GM18867 (cell line): ENCODE results near the gene C9orf85.
A peak's percentile ranks its signal among the peaks of the same experiment; 100 is the strongest.
"Not testable (repeated sequence)": the region's sequence is repeated elsewhere in the genome, so short reads cannot be mapped to it uniquely, and the experiment has no call there.

ENCODE experiments used
- ATAC-seq: cut with Tn5 transposase; IDR thresholded peaks from one replicate; pipeline ENCODE4 v1.9.1; 2021; ENCODE audit warnings: mild to moderate bottlenecking, moderate library complexity; ENCODE audit not compliant: unreplicated experiment

The C9orf85 gene, protein sequence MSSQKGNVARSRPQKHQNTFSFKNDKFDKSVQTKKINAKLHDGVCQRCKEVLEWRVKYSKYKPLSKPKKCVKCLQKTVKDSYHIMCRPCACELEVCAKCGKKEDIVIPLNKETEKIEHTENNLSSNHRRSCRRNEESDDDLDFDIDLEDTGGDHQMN

DNA sequence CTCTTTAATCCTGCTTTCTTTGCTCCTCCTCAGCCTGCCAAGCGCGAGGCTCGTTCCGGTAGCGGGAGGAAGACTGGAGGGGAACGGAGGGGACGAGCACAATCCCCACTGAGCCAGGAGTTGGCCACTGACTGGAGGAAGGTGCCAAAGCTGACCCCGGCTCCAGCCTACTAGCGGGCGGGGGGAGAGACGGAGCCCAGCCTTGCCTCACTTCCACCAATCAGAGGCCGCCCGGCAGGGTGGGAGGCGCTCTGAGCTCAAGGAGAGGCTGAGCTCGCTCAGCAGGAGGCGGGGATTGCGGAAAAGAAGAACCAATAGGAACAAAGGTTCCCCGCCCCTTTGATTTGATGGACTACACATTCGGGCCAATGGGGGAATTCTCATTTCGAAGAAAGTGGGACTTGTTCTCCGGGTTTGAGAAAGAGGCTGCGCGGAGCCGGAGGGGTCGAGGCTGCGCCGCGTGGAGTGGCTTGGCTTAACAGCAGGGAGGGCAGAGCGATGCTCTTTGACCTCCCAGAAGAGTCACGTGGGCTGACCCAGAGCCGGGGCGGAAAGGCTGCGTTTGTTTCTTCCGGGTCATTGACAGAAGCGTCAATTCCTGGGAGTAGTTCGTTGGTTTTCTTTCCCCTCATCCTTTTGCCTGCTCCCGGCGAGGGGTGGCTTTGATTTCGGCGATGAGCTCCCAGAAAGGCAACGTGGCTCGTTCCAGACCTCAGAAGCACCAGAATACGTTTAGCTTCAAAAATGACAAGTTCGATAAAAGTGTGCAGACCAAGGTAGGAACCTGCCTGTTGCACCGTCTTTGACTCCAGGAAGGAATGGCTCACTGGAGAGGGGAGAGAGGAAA is at the start of gene C9orf85, which contains the start of gene ABHD17B:
Gene C9orf85 (plus strand): TSS at position 579 of the 847 bp plus-strand sequence. CDS start 96 bp downstream, at position 675.
Gene ABHD17B (minus strand): TSS at position 133 of the 847 bp plus-strand sequence. CDS start 36,113 bp downstream, outside the sequence.
- ATAC-seq: peak; percentile 95

DNA sequence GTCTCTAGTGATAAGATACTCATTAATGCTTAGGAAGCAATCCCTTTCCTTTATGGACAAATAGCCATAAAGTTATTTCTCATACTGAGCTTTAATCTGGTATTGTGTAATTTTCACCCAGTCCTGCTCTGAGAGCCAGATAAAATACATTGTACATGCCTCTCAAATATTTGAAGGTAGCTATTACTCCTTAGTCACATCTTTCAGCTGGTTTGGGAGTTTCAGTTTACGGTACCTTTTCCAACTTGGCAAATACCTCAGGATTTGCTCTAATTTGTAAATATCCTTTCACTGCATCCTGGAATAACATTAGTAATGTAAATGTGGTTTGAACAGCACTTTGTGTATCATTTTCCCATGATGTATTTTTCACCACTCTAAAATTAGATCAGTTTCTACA is 47.8 kb upstream of the C9orf85 start:
- ATAC-seq: no peak

- no peak for ATAC-seq
These were observed 36.1 kb upstream of the C9orf85 start for GRCh38 chr9:71875345-71875744.

- no peak for ATAC-seq
These were observed 35.3 kb upstream of the C9orf85 start for GRCh38 chr9:71876106-71876505.

- no peak for ATAC-seq
These were observed 34.6 kb upstream of the C9orf85 start for GRCh38 chr9:71876829-71877228.

DNA sequence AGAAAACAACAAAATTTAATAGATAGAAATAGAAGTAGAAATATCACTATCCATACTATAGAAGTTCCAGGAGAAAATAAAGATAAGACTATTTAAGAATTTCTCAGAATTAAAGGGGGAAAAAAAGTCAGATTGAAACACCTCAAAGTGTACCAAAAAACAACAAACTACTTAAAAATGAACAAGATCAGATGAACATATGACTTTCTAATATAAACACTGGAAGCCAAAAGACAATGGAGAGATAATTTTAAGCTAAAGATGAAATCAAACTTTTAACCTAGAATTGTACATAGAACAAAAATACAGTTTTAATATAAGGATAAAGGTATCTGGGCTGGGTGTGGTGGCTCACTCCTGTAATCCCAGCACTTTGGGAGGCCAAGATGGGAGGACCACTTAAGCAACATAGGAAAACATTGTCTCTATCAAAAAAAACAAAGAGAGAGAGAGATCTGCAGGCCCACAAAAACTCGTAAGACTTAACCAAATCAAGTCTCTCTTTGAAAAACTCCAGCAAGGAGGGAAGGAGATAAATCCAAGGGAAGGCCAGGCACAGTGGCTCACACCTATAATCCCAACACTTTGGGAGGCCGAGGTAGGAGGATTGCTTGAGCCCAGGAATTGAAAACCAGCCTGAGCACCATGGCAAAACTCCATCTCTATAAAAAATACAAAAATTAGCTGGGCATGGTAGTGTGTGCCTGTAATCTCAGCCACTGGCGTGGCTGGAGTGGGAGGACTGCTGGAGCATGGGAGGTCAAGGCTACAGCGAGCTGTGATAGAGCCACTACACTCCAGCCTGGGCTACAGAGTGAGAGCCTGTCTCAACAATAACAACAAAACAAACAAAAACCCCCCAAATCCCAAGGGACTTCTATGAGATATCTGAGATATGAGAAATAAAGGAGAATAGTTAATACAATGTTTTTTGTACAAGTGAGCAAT is 32.8 kb upstream of the C9orf85 start:
- no peak for ATAC-seq

DNA sequence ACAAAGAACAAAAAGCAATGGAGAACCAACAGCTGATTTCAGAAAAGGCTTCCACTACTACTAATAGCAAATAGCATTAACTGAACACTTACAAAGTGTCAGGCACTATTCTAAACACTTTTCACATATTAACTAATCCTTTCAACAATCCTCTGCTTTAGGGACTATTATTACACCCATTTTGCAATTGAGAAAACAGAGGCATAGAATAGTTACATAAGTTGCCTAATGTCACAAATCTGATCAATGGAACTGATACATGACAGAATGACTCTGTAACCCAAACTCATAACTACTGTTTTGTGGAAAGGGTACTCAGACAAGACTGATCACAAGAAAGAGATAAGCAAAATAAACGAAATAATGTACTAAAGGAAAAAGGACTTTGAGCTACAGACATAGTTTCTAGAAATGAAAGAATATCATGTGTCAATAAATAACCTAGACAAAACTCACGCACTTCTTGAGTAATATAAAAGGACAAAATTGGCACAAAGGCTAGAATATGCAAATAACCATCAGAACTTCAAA is 31.7 kb upstream of the C9orf85 start:
- ATAC-seq: no peak

- no peak for ATAC-seq
These were observed 27.4 kb upstream of the C9orf85 start for GRCh38 chr9:71884005-71884404.

DNA sequence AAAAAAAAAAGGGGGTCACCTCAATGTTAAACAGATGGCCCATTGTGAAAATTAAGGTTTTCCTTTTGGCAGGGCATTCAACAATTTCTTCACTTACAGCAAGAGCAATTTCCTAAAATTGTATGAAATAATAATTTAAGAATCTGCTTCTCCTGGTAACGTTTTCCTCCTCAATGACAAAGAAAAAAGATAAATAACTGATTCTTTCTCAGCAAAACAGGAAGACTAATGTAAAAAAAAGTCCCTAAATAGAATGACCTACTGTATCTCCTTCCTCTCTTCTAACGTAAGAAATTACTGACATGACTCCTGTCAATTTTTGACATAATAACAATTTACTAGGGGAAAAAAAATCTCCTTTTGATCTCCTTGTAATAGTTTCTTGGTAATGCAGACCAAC is 26.0 kb upstream of the C9orf85 start:
- ATAC-seq: no peak

- ATAC-seq: no peak
These were observed 25.4 kb upstream of the C9orf85 start for GRCh38 chr9:71886015-71886414.

- no peak for ATAC-seq
These were observed 24.9 kb upstream of the C9orf85 start for GRCh38 chr9:71886541-71886940.

GRCh38 chr9:71887362-71887761 is 24.1 kb upstream of the C9orf85 start:
- ATAC-seq: no peak

DNA sequence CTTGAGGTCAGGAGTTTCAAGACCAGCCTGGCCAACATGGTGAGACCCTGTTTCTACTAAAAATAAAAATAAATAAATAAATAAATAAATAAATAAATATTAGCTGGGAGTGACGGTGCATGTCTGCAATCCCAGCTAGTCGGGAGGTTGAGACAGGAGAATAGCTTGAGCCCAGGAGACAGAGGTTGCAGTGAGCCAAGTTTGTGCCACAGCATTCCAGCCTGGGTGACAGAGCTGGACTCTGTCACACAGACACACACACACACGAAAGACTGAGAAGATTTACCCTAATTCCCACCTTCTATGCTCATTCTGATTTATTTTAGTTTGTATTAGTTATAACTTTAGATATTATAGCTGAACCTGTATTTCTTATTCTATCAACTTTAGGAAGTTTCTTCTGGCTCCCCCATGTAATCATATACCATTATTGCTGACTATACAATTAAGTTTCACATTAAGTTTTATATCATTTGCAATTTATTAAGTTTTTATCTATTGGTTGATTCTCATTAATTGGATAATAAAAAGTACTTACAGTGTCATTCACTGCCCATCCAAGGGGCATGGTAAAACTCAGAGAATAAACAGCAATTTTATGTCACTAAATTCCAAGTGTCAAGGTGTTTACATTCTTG is 21.3 kb upstream of the C9orf85 start:
- ATAC-seq: no peak

DNA sequence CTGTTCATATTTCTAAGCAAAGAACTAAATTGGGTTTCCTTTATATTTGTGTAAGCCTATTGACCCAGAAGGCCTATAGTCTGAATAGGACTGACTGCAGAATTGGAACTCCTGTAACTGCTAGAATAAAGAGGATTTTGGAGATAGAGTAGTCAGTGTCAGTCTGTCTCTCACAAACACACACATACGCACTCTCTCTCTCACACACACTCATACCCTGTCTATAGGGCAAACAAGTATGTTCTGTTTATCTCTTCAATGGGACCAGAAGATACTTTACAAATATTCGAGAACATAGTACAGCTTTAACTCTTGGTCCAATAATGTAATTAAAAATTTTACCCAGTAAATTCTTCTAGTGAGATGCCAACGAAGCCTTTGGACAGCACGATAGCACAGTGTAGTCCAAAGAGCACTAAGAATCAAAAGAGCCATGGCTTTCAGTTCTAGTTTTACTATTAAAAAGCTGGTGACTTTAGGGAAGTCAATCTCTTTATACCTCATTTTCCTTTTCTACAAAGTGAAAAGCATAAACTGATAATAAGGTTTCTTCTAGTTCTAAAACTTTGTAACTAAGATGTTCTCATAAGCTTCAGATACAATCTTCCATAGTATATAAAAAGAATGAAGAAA is 19.8 kb upstream of the C9orf85 start:
- ATAC-seq: no peak

- ATAC-seq: peak; percentile 31
These were observed 16.3 kb upstream of the C9orf85 start for GRCh38 chr9:71895117-71895516.

DNA sequence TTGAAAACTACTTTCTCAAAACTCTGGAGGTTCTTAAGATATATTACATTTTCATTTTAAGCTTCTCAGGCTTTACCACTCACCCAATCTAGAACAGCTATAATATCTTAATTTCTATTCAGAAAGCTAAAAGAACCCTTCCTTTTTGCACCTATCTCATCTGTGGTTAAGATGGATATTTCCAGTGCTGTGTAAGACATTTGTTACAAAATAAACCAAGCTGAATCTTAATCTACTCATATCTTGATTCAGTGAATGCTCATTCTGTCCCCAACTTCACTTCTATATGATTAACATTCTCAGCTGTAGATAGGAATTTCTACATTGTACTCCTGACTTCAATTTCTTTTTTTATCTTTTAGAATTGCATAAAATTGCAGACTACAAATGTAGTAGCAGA is 15.5 kb upstream of the C9orf85 start:
- ATAC-seq: no peak

GRCh38 chr9:71896761-71897160 is 14.7 kb upstream of the C9orf85 start:
- ATAC-seq: no peak

GRCh38 chr9:71897577-71897976 is 13.9 kb upstream of the C9orf85 start:
- ATAC-seq: peak; percentile 60

DNA sequence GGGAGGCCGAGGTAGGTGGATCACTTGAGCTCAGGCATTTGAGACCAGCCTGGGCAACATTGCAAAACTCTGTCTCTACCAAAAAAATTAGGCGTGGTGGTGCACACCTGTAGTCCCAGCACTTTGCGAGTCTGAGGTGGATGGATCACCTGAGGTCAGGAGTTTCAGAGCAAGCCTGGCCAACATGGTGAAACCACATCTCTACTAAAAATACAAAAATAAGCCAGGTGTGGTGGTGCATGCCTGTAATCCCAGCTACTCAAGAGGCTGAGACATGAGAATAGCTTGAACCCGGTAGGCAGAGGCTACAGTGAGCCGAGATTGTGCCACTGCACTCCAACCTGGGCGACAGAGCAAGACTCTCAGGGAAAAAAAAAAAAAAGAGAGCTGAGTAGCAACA is 12.7 kb upstream of the C9orf85 start:
- not testable (repeated sequence) for ATAC-seq
